ENCODE measurements around the gene VKORC1. TPM values are rescaled to one million over a fixed set of nuclear protein-coding genes. Genes with fewer than 3 reads are reported as not detected.

VKORC1 gene
- total and polyA plus RNA-seq, 2 of the 8 experiments (the other 6 are each of a cell fraction or from before 2014, with no cell fraction given) = 84.1 to 483 TPM

GRCh38 chr16:31109622-31110021 is 15.0 kb upstream of the VKORC1 start:
- CTCF ChIA-PET (ENCODE audit: partially characterized antibody) = interaction anchor here (1.0 to 3.1 kb wide), 2 partner anchors 10 to 32 kb away, joined by 3 to 8 read pairs; no protein-coding TSS in a partner anchor
- peak overlapping the region in 1 of 2 experiments; percentile 60; a peak in 2 of 4 replicates for H3K4me2 ChIP-seq (ENCODE audit: insufficient read depth in 1 of 2, low read depth in 2 of 2, low read length in 2 of 2)
- H3K27me3 ChIP-seq (replicated peaks in 1 of 4; ENCODE audit: control insufficient read depth in 3 of 4, extremely low read depth in 1 of 4, insufficient read depth in 3 of 4, low read length in 3 of 4) = no peaks in the 10 kb centered on the region

More at GRCh38 chr16:31109622-31110021, 15.0 kb upstream of the VKORC1 start:
- H3K36me3 ChIP-seq (ENCODE audit: control insufficient read depth in 2 of 4, insufficient read depth in 4 of 4, low read length in 3 of 4) = peaks cover 2 to 18% (median 12%) of the 10 kb centered on the region in 4 experiments; a peak in 5 of 8 replicates
- no peak overlapping the region for H3K18ac ChIP-seq (ENCODE audit: extremely low read depth, low read length)
- H3K23me2 ChIP-seq (ENCODE audit: low read depth, low read length) = peaks cover 8% of the 10 kb centered on the region
- H2BK20ac ChIP-seq (ENCODE audit: low read length) = no peak overlapping the region
- DNase-seq (ENCODE audit: low read depth in 1 of 2, low spot score in 2 of 2) (no peak), FAIRE-seq (no peak)
- no peak overlapping the region for H2AK5ac ChIP-seq (ENCODE audit: low read depth, low read length)
- POLR2A ChIA-PET (ENCODE audit: partially characterized antibody) = interaction anchor here (1.1 to 29.9 kb wide), 5 partner anchors 8 to 71 kb away, joined by 3 to 713 read pairs (median 3); partner anchors contain the start of genes FUS, KAT8, PRSS36 and PRSS8
- no peak overlapping the region for H2BK120ac ChIP-seq (replicated peaks; ENCODE audit: low read depth, low read length)
- H3K79me1 ChIP-seq (ENCODE audit: low read depth, low read length) = no peaks in the 10 kb centered on the region; the same call in 1 of the 2 replicates
- no peak overlapping the region for H3K56ac ChIP-seq (replicated peaks; ENCODE audit: insufficient read length, low read depth, low read length)
- 91% methylated on average over 11 of the region's 12 CpGs; no CpG with 5 or more reads in 1 of the 2 experiments for WGBS, 2 experiments (ENCODE audit: extremely low coverage in 1 of 2, insufficient coverage in 1 of 2, insufficient read length in 1 of 2, insufficient replicate concordance in 2 of 2, low coverage in 1 of 2, low lambda C conversion rate in 2 of 2, missing lambda C conversion rate in 1 of 2)
- H3K79me2 ChIP-seq (ENCODE audit: control insufficient read depth in 1 of 2, insufficient read depth in 2 of 2, low read length in 2 of 2) = no peaks in the 10 kb centered on the region
- H4K8ac ChIP-seq (ENCODE audit: extremely low read depth, insufficient read depth, low read length) = no peak overlapping the region
- peaks cover 0 to 5% (median 2%) of the 10 kb centered on the region in 4 experiments; a peak in 1 of 7 replicates for H3K4me1 ChIP-seq (replicated peaks in 1 of 4; ENCODE audit: control insufficient read depth in 3 of 4, insufficient read depth in 4 of 4, low read length in 3 of 4)
- no peak overlapping the region for H2BK5ac ChIP-seq (ENCODE audit: low read depth, low read length)
- no peak overlapping the region for H3K9ac ChIP-seq (replicated peaks in 1 of 4; ENCODE audit: extremely low read depth in 1 of 4, low read depth in 3 of 4, low read length in 3 of 4)
- no peak overlapping the region for H3K14ac ChIP-seq (ENCODE audit: insufficient read length)
- H3K4ac ChIP-seq (replicated peaks; ENCODE audit: insufficient read length, low read depth, low read length) = no peak overlapping the region
- H3K9me3 ChIP-seq (ENCODE audit: insufficient read depth in 2 of 2, low read depth in 1 of 2, low read length in 1 of 2) = no peaks in the 10 kb centered on the region
- H2BK15ac ChIP-seq (ENCODE audit: low read length) = no peak overlapping the region
- TF ChIP-seq BCL11A (IDR thresholded peaks at IDR 0.05; ENCODE audit: low read depth in 2 of 2, low read length in 2 of 2) = no peak
- TF ChIP-seq CREB1 (IDR thresholded peaks at IDR 0.05) = no peak
- no peak for TF ChIP-seq SIX5 (IDR thresholded peaks at IDR 0.05; ENCODE audit: low read depth, low read length)
- TF ChIP-seq ASH2L (IDR thresholded peaks at IDR 0.05; ENCODE audit: low read length) = no peak
- TF ChIP-seq KDM5A (IDR thresholded peaks at IDR 0.05; ENCODE audit: low read length) = no peak
- TF ChIP-seq CHD1 (IDR thresholded peaks at IDR 0.05; ENCODE audit: low read depth, low read length) = no peak
- TF ChIP-seq ZNF274 (IDR thresholded peaks at IDR 0.05; ENCODE audit: borderline replicate concordance, extremely low read depth, low read length) = no peak
- TF ChIP-seq SP2 (IDR thresholded peaks at IDR 0.05; ENCODE audit: low read length) = no peak
- TF ChIP-seq KDM4A (IDR thresholded peaks at IDR 0.05; ENCODE audit: low read depth, low read length, severe bottlenecking) = no peak
- H4K5ac ChIP-seq (ENCODE audit: insufficient read length, low read depth, low read length) = no peak overlapping the region
- H3K27ac ChIP-seq (ENCODE audit: low read depth, low read length) = no peak overlapping the region
- no peak overlapping the region for H4K91ac ChIP-seq (replicated peaks; ENCODE audit: insufficient read length, low read length)
- H3K4me3 ChIP-seq (ENCODE audit: extremely low read depth in 1 of 4, insufficient read depth in 2 of 4, low read depth in 3 of 4, low read length in 4 of 4) = no peak overlapping the region
- H2BK12ac ChIP-seq (ENCODE audit: low read depth, low read length) = no peak overlapping the region
- H4K20me1 ChIP-seq (replicated peaks in 1 of 2; ENCODE audit: control insufficient read depth in 1 of 2, insufficient read depth in 2 of 2, low read length in 2 of 2) = no peaks in the 10 kb centered on the region
- no peak overlapping the region for H2AFZ ChIP-seq (ENCODE audit: low read length)
- H3K23ac ChIP-seq (ENCODE audit: insufficient read length) = no peak overlapping the region
